Nephron (organoid): ENCODE results near the gene MRPL2.
"Not testable (repeated sequence)": the region's sequence is repeated elsewhere in the genome, so short reads cannot be mapped to it uniquely, and the experiment has no call there.

Experiments
- H3K27ac Mint-ChIP-seq, 3 experiments: 2 replicates each; pipeline ENCODE4 v1.8.0; 2020; ENCODE audit warnings: mixed read lengths in 3 of 3, mild to moderate bottlenecking in 2 of 3, moderate library complexity in 1 of 3
- H3K27me3 Mint-ChIP-seq: 2 replicates; pipeline ENCODE4 v1.8.0; 2021; ENCODE audit warnings: low read depth, mild to moderate bottlenecking, moderate library complexity, mixed read lengths
- H3K36me3 Mint-ChIP-seq: 2 replicates; pipeline ENCODE4 v1.8.0; 2020; ENCODE audit warnings: low read depth, mixed read lengths
- H3K4me1 Mint-ChIP-seq: 2 replicates; pipeline ENCODE4 v1.8.0; 2020; ENCODE audit warnings: mixed read lengths
- H3K4me3 Mint-ChIP-seq, 3 experiments: 2 replicates each; pipeline ENCODE4 v1.8.0; 2020; ENCODE audit warnings: mild to moderate bottlenecking in 3 of 3, mixed read lengths in 3 of 3, moderate library complexity in 2 of 3
- H3K9me3 Mint-ChIP-seq: 2 replicates; pipeline ENCODE4 v1.8.0; 2020; ENCODE audit warnings: mixed read lengths
- CTCF ChIP-seq, 3 experiments: fragments of 200-600 bp; sonication (generic); IDR thresholded peaks; one replicate each; pipeline ENCODE4 v1.5.0; 2021; ENCODE audit warnings: antibody characterized with exemption in 3 of 3; ENCODE audit not compliant: unreplicated experiment in 3 of 3

MRPL2 gene

GRCh38 chr6:43089467-43089866 lies 30.2 kb upstream of the MRPL2 start:
- no peaks in the 10 kb centered on the region for H3K36me3 Mint-ChIP-seq
- no peaks in the 10 kb centered on the region for H3K9me3 Mint-ChIP-seq
- no peaks in the 10 kb centered on the region for H3K27me3 Mint-ChIP-seq
- no peak for TF ChIP-seq CTCF (IDR thresholded peaks at IDR 0.05; ENCODE audit: unreplicated experiment in 3 of 3)
- peak overlapping the region in 2 of 3 experiments; percentile 28 to 34 for H3K4me3 Mint-ChIP-seq
- peaks cover 76% of the 10 kb centered on the region for H3K4me1 Mint-ChIP-seq
- H3K27ac Mint-ChIP-seq, result peak overlapping the region; percentile 95 to 99 (median 98)

GRCh38 chr6:43088654-43089056 lies 29.4 kb upstream of the MRPL2 start:
- Mint-ChIP-seq H3K9me3 (no peaks in the 10 kb centered on the region), H3K4me1 (peaks cover 75% of the 10 kb centered on the region), H3K27me3 (no peaks in the 10 kb centered on the region), H3K36me3 (no peaks in the 10 kb centered on the region), H3K27ac (peak overlapping the region; percentile 95 to 99 (median 98)), H3K4me3 (peak overlapping the region in 1 of 3 experiments; percentile 28)
- no peak for TF ChIP-seq CTCF (IDR thresholded peaks at IDR 0.05; ENCODE audit: unreplicated experiment in 3 of 3)

GRCh38 chr6:43086022-43086658 lies 26.9 kb upstream of the MRPL2 start:
- H3K27ac Mint-ChIP-seq, result peak overlapping the region; percentile 29 to 80 (median 40)
- no peak for TF ChIP-seq CTCF (IDR thresholded peaks at IDR 0.05; ENCODE audit: unreplicated experiment in 3 of 3)
- H3K4me3 Mint-ChIP-seq, result no peak overlapping the region
- H3K36me3 Mint-ChIP-seq, result peaks cover under 1% of the 10 kb centered on the region
- H3K27me3 Mint-ChIP-seq, result peaks cover 3% of the 10 kb centered on the region
- H3K4me1 Mint-ChIP-seq, result peaks cover 71% of the 10 kb centered on the region
- H3K9me3 Mint-ChIP-seq, result no peaks in the 10 kb centered on the region

GRCh38 chr6:43082806-43083655 lies 23.8 kb upstream of the MRPL2 start:
- H3K27ac Mint-ChIP-seq, result peak overlapping the region; percentile 59 to 90 (median 89)
- H3K27me3 Mint-ChIP-seq, result peaks cover 3% of the 10 kb centered on the region
- H3K9me3 Mint-ChIP-seq, result no peaks in the 10 kb centered on the region
- no peak for TF ChIP-seq CTCF (IDR thresholded peaks at IDR 0.05; ENCODE audit: unreplicated experiment in 3 of 3)
- H3K4me1 Mint-ChIP-seq, result peaks cover 71% of the 10 kb centered on the region
- peaks cover 5% of the 10 kb centered on the region for H3K36me3 Mint-ChIP-seq
- peak overlapping the region in 1 of 3 experiments; percentile 70 for H3K4me3 Mint-ChIP-seq

GRCh38 chr6:43081922-43082321 lies 22.7 kb upstream of the MRPL2 start:
- H3K27ac Mint-ChIP-seq, result peak overlapping the region in 1 of 3 experiments; percentile 44
- H3K36me3 Mint-ChIP-seq, H3K9me3 Mint-ChIP-seq, H3K27me3 Mint-ChIP-seq: not testable (repeated sequence)
- H3K4me1 Mint-ChIP-seq, result peaks cover 71% of the 10 kb centered on the region
- H3K4me3 Mint-ChIP-seq, result peak overlapping the region in 1 of 3 experiments; percentile 42

GRCh38 chr6:43081043-43081442 lies 21.8 kb upstream of the MRPL2 start:
- Mint-ChIP-seq H3K4me1 (peaks cover 62% of the 10 kb centered on the region), H3K4me3 (peak overlapping the region; percentile 46 to 60 (median 48)), H3K36me3 (peaks cover 5% of the 10 kb centered on the region), H3K9me3 (no peaks in the 10 kb centered on the region), H3K27me3 (peaks cover 3% of the 10 kb centered on the region), H3K27ac (peak overlapping the region; percentile 27 to 73 (median 65))
- no peak for TF ChIP-seq CTCF (IDR thresholded peaks at IDR 0.05; ENCODE audit: unreplicated experiment in 3 of 3)
